Panc1 (cell line): Measurements from ENCODE around the gene UPK3B. TPM values are rescaled to one million over a fixed set of nuclear protein-coding genes. Genes with fewer than 3 reads are reported as not detected.
A peak's percentile ranks its signal among the peaks of the same experiment; 100 is the strongest.
"Not testable (repeated sequence)": the region's sequence is repeated elsewhere in the genome, so short reads cannot be mapped to it uniquely, and the experiment has no call there.

Experiments used
- ATAC-seq: fragments of 200-7000 bp; cut with Tn5 transposase; 2 replicates; pipeline ENCODE4 v1.9.1; 2020; ENCODE audit warnings: mild to moderate bottlenecking, moderate library complexity
- BruUV-seq: library from RNA; stranded (reverse); fragments of 400-500 nt; replicated peaks from 2 replicates; lab custom pipeline; 2021; lab: Mats Ljungman, UMichigan
- CTCF ChIA-PET: fragments of 300-600 bp; sonication (Branson Sonifier 250); formaldehyde crosslinking; loops from one replicate; lab custom pipeline; 2022; ENCODE audit warnings: antibody characterized with exemption; lab: Charles Lee
- POLR2A ChIA-PET: fragments of 300-600 bp; sonication (Branson Sonifier 250); formaldehyde crosslinking; loops from one replicate; lab custom pipeline; 2022; ENCODE audit warnings: antibody characterized with exemption; lab: Charles Lee
- DNase-seq: peaks from one replicate; pipeline ENCODE4 v3.0.0-alpha.2; 2010; ENCODE audit warnings: low read depth, low spot score
- H3K27ac ChIP-seq: 2 replicates; pipeline ENCODE4 v1.5.1; 2011; ENCODE audit warnings: mild to moderate bottlenecking, low read length, inconsistent platforms
- H3K27me3 ChIP-seq: fragments of 200-500 bp; sonication (Bioruptor generic); 2 replicates; pipeline ENCODE4 v1.6.0; 2014; ENCODE audit warnings: low read length, inconsistent platforms; ENCODE audit not compliant: control insufficient read depth, insufficient read depth
- H3K36me3 ChIP-seq: fragments of 200-500 bp; sonication (Bioruptor generic); 2 replicates; pipeline ENCODE4 v1.5.1; 2014; ENCODE audit warnings: inconsistent platforms, mild to moderate bottlenecking, low read length, moderate library complexity; ENCODE audit not compliant: control insufficient read depth, insufficient read depth
- H3K4me1 ChIP-seq: 2 replicates; pipeline ENCODE4 v1.5.1; 2011; ENCODE audit warnings: inconsistent platforms, mild to moderate bottlenecking, low read length, moderate library complexity; ENCODE audit not compliant: control insufficient read depth, insufficient read depth
- H3K4me3 ChIP-seq, 2 experiments: 2 replicates each; pipeline ENCODE4 v1.5.1; 2011 to 2012; ENCODE audit warnings: low read depth in 2 of 2, low read length in 2 of 2, mild to moderate bottlenecking in 2 of 2, inconsistent platforms in 1 of 2, moderate library complexity in 1 of 2
- H3K9me3 ChIP-seq: fragments of 200-500 bp; sonication (Bioruptor generic); 2 replicates; pipeline ENCODE4 v1.5.1; 2014; ENCODE audit warnings: low read depth, mild to moderate bottlenecking, inconsistent platforms, low read length, moderate library complexity; ENCODE audit not compliant: control insufficient read depth, insufficient read depth
- in situ Hi-C: cut with HindIII; loops from 2 replicates; pipeline ENCODE4 v1.10.0; 2016; ENCODE audit warnings: low sequenced_read_pairs, low pct_unique_long_range_greater_than_20kb
- intact Hi-C: fragments of 100-400 bp; cut with micrococcal nuclease; formaldehyde crosslinking; loops from one replicate; pipeline ENCODE4 v1.10.0; 2022; ENCODE audit not compliant: unreplicated experiment
- total RNA-seq: library from RNA; stranded (reverse); gene quantifications from one replicate; pipeline ENCODE4 v1.2.1, GENCODE V29; 2021; ENCODE audit not compliant: unreplicated experiment

UPK3B gene
- total RNA-seq, 1 experiment from 2014 or later = 9.8 TPM

GRCh38 chr7:76464959-76465358 lies 45.4 kb upstream of the UPK3B start:
- intact Hi-C loops, POLR2A ChIA-PET, H3K4me1 ChIP-seq: not testable (repeated sequence)

GRCh38 chr7:76465950-76466349 lies 44.4 kb upstream of the UPK3B start:
- POLR2A ChIA-PET, H3K27me3 ChIP-seq, H3K9me3 ChIP-seq, H3K4me1 ChIP-seq, H3K27ac ChIP-seq, in situ Hi-C loops, DNase-seq, BruUV-seq, ATAC-seq, CTCF ChIA-PET, H3K4me3 ChIP-seq, intact Hi-C loops, H3K36me3 ChIP-seq: not testable (repeated sequence)

More at GRCh38 chr7:76464959-76465358, 45.4 kb upstream of the UPK3B start:
- CTCF ChIA-PET, H3K9me3 ChIP-seq, H3K27ac ChIP-seq, ATAC-seq, BruUV-seq, H3K27me3 ChIP-seq, H3K4me3 ChIP-seq, H3K36me3 ChIP-seq, in situ Hi-C loops, DNase-seq: not testable (repeated sequence)

- H3K9me3 ChIP-seq, intact Hi-C loops, H3K4me1 ChIP-seq, BruUV-seq, H3K27me3 ChIP-seq, H3K36me3 ChIP-seq, H3K27ac ChIP-seq, POLR2A ChIA-PET, H3K4me3 ChIP-seq, CTCF ChIA-PET, DNase-seq, in situ Hi-C loops: not testable (repeated sequence)
- peak; percentile 51 for ATAC-seq
Measured at GRCh38 chr7:76467743-76468404, 42.5 kb upstream of the UPK3B start.

- H3K27ac ChIP-seq, CTCF ChIA-PET, intact Hi-C loops, H3K4me3 ChIP-seq, ATAC-seq, H3K27me3 ChIP-seq, in situ Hi-C loops, DNase-seq, H3K9me3 ChIP-seq, H3K4me1 ChIP-seq, POLR2A ChIA-PET, BruUV-seq, H3K36me3 ChIP-seq: not testable (repeated sequence)
Measured at GRCh38 chr7:76471556-76472221, 38.7 kb upstream of the UPK3B start.

GRCh38 chr7:76473097-76473496 lies 37.3 kb upstream of the UPK3B start:
- H3K36me3 ChIP-seq, CTCF ChIA-PET, intact Hi-C loops, H3K4me1 ChIP-seq, DNase-seq, in situ Hi-C loops, ATAC-seq, H3K27me3 ChIP-seq, H3K27ac ChIP-seq, BruUV-seq, H3K4me3 ChIP-seq, H3K9me3 ChIP-seq, POLR2A ChIA-PET: not testable (repeated sequence)

GRCh38 chr7:76476280-76476679 lies 34.1 kb upstream of the UPK3B start:
- BruUV-seq, CTCF ChIA-PET, intact Hi-C loops, H3K4me1 ChIP-seq, DNase-seq, H3K9me3 ChIP-seq, POLR2A ChIA-PET, in situ Hi-C loops, H3K4me3 ChIP-seq, H3K27ac ChIP-seq, H3K36me3 ChIP-seq, H3K27me3 ChIP-seq, ATAC-seq: not testable (repeated sequence)

- H3K36me3 ChIP-seq, H3K9me3 ChIP-seq, H3K27ac ChIP-seq, POLR2A ChIA-PET, ATAC-seq, H3K4me3 ChIP-seq, CTCF ChIA-PET, intact Hi-C loops, in situ Hi-C loops, DNase-seq, H3K4me1 ChIP-seq, H3K27me3 ChIP-seq, BruUV-seq: not testable (repeated sequence)
Measured at GRCh38 chr7:76476742-76477474, 33.4 kb upstream of the UPK3B start.
